ENCODE results near the gene CSNK2A1. TPM values are rescaled to one million over a fixed set of nuclear protein-coding genes. Genes with fewer than 3 reads are reported as not detected.

The CSNK2A1 gene
- total and polyA plus RNA-seq, 2 of the 8 experiments (the other 6 are each of a cell fraction or from before 2014, with no cell fraction given): 117 to 260 TPM

GRCh38 chr20:428658-429200 lies 114.9 kb downstream of the CSNK2A1 start:
- H2BK120ac ChIP-seq (replicated peaks; ENCODE audit: low read depth, low read length): no peak overlapping the region
- TF ChIP-seq RAD21 (IDR thresholded peaks at IDR 0.05 in 1 of 2, conservative IDR thresholded peaks at IDR 0.05 in 1 of 2; ENCODE audit: low read depth in 2 of 2, low read length in 2 of 2) (peak; percentile 30 to 39; a peak in 2 of 4 replicates), CTCF (IDR thresholded peaks at IDR 0.05; ENCODE audit: control extremely low read depth in 1 of 3, insufficient read depth in 1 of 3, low read depth in 1 of 3, low read length in 3 of 3) (peak; percentile 27 to 62 (median 50); a peak in 3 of 4 replicates), CREB1 (IDR thresholded peaks at IDR 0.05) (no peak), ATF2 (IDR thresholded peaks at IDR 0.05; ENCODE audit: low read length) (no peak), GABPA (IDR thresholded peaks at IDR 0.05; ENCODE audit: borderline replicate concordance, insufficient read depth, low read length) (no peak), RFX5 (IDR thresholded peaks at IDR 0.05; ENCODE audit: borderline replicate concordance, low read depth, low read length) (no peak), TBP (IDR thresholded peaks at IDR 0.05; ENCODE audit: low read depth, low read length) (no peak), CBX5 (IDR thresholded peaks at IDR 0.05; ENCODE audit: low read depth, low read length) (no peak)

More at GRCh38 chr20:428658-429200, 114.9 kb downstream of the CSNK2A1 start:
- H3K9me3 ChIP-seq (ENCODE audit: insufficient read depth in 2 of 2, low read depth in 1 of 2, low read length in 1 of 2): no peaks in the 10 kb centered on the region
- H3K27me3 ChIP-seq (replicated peaks in 1 of 4; ENCODE audit: control insufficient read depth in 3 of 4, extremely low read depth in 1 of 4, insufficient read depth in 3 of 4, low read length in 3 of 4): peaks cover 0 to 4% (median 0%) of the 10 kb centered on the region in 4 experiments; a peak in 2 of 7 replicates
- no peak overlapping the region for H3K4me3 ChIP-seq (ENCODE audit: extremely low read depth in 1 of 4, insufficient read depth in 2 of 4, low read depth in 3 of 4, low read length in 4 of 4)
- no peak overlapping the region for H3K18ac ChIP-seq (ENCODE audit: extremely low read depth, low read length)
- ChIA-PET CTCF (ENCODE audit: partially characterized antibody) (interaction anchor here (1.4 to 2.1 kb wide), 6 partner anchors 15 to 217 kb away, joined by 3 to 6 read pairs (median 6); partner anchors contain the start of gene TRIB3), POLR2A (ENCODE audit: partially characterized antibody) (interaction anchor here (0.6 to 1.8 kb wide), 8 partner anchors 21 to 100 kb away, joined by 3 to 7 read pairs (median 3); no protein-coding TSS in a partner anchor)
- no peak overlapping the region for H2BK12ac ChIP-seq (ENCODE audit: low read depth, low read length)
- H3K4me2 ChIP-seq (ENCODE audit: insufficient read depth in 1 of 2, low read depth in 2 of 2, low read length in 2 of 2): no peak overlapping the region; a peak in 1 of 4 replicates
- WGBS, 2 experiments (ENCODE audit: extremely low coverage in 1 of 2, insufficient coverage in 1 of 2, insufficient read length in 1 of 2, insufficient replicate concordance in 2 of 2, low coverage in 1 of 2, low lambda C conversion rate in 2 of 2, missing lambda C conversion rate in 1 of 2): 86% methylated on average over 14 of the region's 14 CpGs; no CpG with 5 or more reads in 1 of the 2 experiments
- FAIRE-seq: no peak
- H3K4me1 ChIP-seq (replicated peaks in 1 of 4; ENCODE audit: control insufficient read depth in 3 of 4, insufficient read depth in 4 of 4, low read length in 3 of 4): peaks cover 0 to 3% (median 0%) of the 10 kb centered on the region in 4 experiments; a peak in 4 of 7 replicates
- no peak overlapping the region for H2BK15ac ChIP-seq (ENCODE audit: low read length)
- H3K27ac ChIP-seq (ENCODE audit: low read depth, low read length): no peak overlapping the region
- H3K36me3 ChIP-seq (ENCODE audit: control insufficient read depth in 2 of 4, insufficient read depth in 4 of 4, low read length in 3 of 4): peaks cover 0 to 19% (median 6%) of the 10 kb centered on the region in 4 experiments; a peak in 6 of 8 replicates
- peak overlapping the region; percentile 16; the same call in 1 of the 2 replicates for H4K8ac ChIP-seq (ENCODE audit: extremely low read depth, insufficient read depth, low read length)
- H4K91ac ChIP-seq (replicated peaks; ENCODE audit: insufficient read length, low read length): no peak overlapping the region
- no peak overlapping the region for H4K5ac ChIP-seq (ENCODE audit: insufficient read length, low read depth, low read length)
- no peak overlapping the region for H3K56ac ChIP-seq (replicated peaks; ENCODE audit: insufficient read length, low read depth, low read length)
- H2AFZ ChIP-seq (ENCODE audit: low read length): no peak overlapping the region
- no peak for DNase-seq (ENCODE audit: low read depth in 1 of 2, low spot score in 2 of 2)
- no peaks in the 10 kb centered on the region for H3K23me2 ChIP-seq (ENCODE audit: low read depth, low read length)
- no peak overlapping the region for H2AK5ac ChIP-seq (ENCODE audit: low read depth, low read length)
- H3K79me1 ChIP-seq (ENCODE audit: low read depth, low read length): no peaks in the 10 kb centered on the region
- H3K4ac ChIP-seq (replicated peaks; ENCODE audit: insufficient read length, low read depth, low read length): no peak overlapping the region
- no peaks in the 10 kb centered on the region for H3K79me2 ChIP-seq (ENCODE audit: control insufficient read depth in 1 of 2, insufficient read depth in 2 of 2, low read length in 2 of 2)
- H3K23ac ChIP-seq (ENCODE audit: insufficient read length): no peak overlapping the region
- no peak overlapping the region for H2BK20ac ChIP-seq (ENCODE audit: low read length)
- H2BK5ac ChIP-seq (ENCODE audit: low read depth, low read length): no peak overlapping the region
- H3K9ac ChIP-seq (replicated peaks in 1 of 4; ENCODE audit: extremely low read depth in 1 of 4, low read depth in 3 of 4, low read length in 3 of 4): no peak overlapping the region
- H4K20me1 ChIP-seq (replicated peaks in 1 of 2; ENCODE audit: control insufficient read depth in 1 of 2, insufficient read depth in 2 of 2, low read length in 2 of 2): peaks cover 14 to 29% of the 10 kb centered on the region in 2 experiments
- H3K14ac ChIP-seq (ENCODE audit: insufficient read length): no peak overlapping the region

All from H1 (cell line).